ENCODE measurements around the gene GCSAM. TPM values are rescaled to one million over a fixed set of nuclear protein-coding genes. Genes with fewer than 3 reads are reported as not detected.

GCSAM gene
- total and polyA plus RNA-seq, 2 donors (not counting 3 experiments of a cell fraction or from before 2014, with no cell fraction given) = not detected

DNA sequence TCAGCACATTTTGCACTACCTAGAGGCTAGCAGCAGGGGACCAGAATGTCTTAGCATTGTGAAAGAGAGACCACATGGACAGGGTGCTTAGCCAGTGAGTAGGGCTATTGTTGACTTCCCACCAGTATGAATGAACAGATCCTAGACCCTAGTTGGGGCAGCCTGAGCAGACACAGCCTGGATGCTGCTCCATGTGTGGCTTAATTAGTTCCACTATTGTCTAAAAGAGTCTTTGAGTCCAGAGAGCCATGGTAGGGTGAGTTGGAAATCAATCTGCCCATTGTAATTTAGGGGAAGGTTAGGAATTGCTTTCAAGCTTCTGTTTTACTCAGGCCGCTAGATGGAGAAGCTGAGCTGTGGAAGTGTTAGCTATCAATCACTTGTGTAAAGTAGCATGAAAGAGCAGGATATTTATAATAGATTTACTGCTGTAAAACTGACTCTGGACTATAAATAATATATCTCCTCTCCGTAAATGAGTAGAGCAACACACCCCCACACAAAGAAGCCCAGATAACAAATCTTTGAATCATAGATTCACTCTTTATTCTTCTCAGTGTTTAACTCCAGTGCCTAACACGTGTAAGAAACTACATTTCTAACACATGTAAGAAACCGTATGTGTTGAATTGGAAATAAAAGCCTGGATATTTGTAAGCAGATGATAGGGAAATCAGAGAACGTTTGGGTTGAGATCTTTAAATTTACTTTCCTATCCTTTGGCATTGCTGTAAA, 4.1 kb upstream of the GCSAM start:
- ChIA-PET CTCF (interaction anchor here (0.6 to 3.2 kb wide), 23 partner anchors 9 to 1151 kb away, joined by 3 to 17 read pairs (median 4); no protein-coding TSS in a partner anchor), POLR2A (no interaction called here)
- no peaks in the 10 kb centered on the region for H3K9me3 ChIP-seq (replicated peaks; ENCODE audit: control insufficient read depth, insufficient read depth, low read length)
- DNase-seq (ENCODE audit: low read depth, low spot score) = peak; percentile 57
- no peak overlapping the region for H3K4me2 ChIP-seq (ENCODE audit: insufficient read depth, low read length)
- no peak overlapping the region for H3K9ac ChIP-seq (replicated peaks; ENCODE audit: extremely low read depth, insufficient read depth, low read length)
- peak; percentile 80 for FAIRE-seq
- BruUV-seq (replicated peaks) = no TSS peak
- H3K4me1 ChIP-seq (ENCODE audit: control insufficient read depth, extremely low read depth, insufficient read depth, low read length) = no peaks in the 10 kb centered on the region
- no peak overlapping the region for H3K27ac ChIP-seq (ENCODE audit: insufficient read depth, low read depth, low read length)
- no peak overlapping the region for H2AFZ ChIP-seq (ENCODE audit: low read depth, low read length)
- no peaks in the 10 kb centered on the region for H3K9me1 ChIP-seq (replicated peaks; ENCODE audit: control insufficient read depth, extremely low read depth, insufficient read depth, low read length)
- H4K20me1 ChIP-seq (replicated peaks; ENCODE audit: control insufficient read depth, extremely low read depth, insufficient read depth, low read length) = no peaks in the 10 kb centered on the region
- peaks cover 3 to 5% of the 10 kb centered on the region in 2 experiments for H3K27me3 ChIP-seq (ENCODE audit: control insufficient read depth in 2 of 2, insufficient read depth in 2 of 2, low read length in 2 of 2)
- no peaks in the 10 kb centered on the region for H3K36me3 ChIP-seq (ENCODE audit: control insufficient read depth in 2 of 2, extremely low read depth in 1 of 2, insufficient read depth in 2 of 2, low read length in 2 of 2)
- TF ChIP-seq FOS (IDR thresholded peaks at IDR 0.05; ENCODE audit: borderline replicate concordance, insufficient read depth, low read length) = no peak
- no peak for TF ChIP-seq EZH2 (IDR thresholded peaks at IDR 0.05; ENCODE audit: borderline replicate concordance, low read depth, low read length, severe bottlenecking)
- TF ChIP-seq JUN (IDR thresholded peaks at IDR 0.05; ENCODE audit: borderline replicate concordance, insufficient read depth, insufficient read length, low read depth) = no peak
- no peak for TF ChIP-seq MYC (IDR thresholded peaks at IDR 0.05; ENCODE audit: low read depth, low read length)
- TF ChIP-seq POLR2A (IDR thresholded peaks at IDR 0.05; ENCODE audit: low read depth, low read length) = no peak
- TF ChIP-seq, protein P1, sequence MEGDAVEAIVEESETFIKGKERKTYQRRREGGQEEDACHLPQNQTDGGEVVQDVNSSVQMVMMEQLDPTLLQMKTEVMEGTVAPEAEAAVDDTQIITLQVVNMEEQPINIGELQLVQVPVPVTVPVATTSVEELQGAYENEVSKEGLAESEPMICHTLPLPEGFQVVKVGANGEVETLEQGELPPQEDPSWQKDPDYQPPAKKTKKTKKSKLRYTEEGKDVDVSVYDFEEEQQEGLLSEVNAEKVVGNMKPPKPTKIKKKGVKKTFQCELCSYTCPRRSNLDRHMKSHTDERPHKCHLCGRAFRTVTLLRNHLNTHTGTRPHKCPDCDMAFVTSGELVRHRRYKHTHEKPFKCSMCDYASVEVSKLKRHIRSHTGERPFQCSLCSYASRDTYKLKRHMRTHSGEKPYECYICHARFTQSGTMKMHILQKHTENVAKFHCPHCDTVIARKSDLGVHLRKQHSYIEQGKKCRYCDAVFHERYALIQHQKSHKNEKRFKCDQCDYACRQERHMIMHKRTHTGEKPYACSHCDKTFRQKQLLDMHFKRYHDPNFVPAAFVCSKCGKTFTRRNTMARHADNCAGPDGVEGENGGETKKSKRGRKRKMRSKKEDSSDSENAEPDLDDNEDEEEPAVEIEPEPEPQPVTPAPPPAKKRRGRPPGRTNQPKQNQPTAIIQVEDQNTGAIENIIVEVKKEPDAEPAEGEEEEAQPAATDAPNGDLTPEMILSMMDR (IDR thresholded peaks at IDR 0.05; ENCODE audit: extremely low read depth in 1 of 2, insufficient read depth in 1 of 2, low read depth in 1 of 2, low read length in 2 of 2) = peak; percentile 45 to 54
- dilution Hi-C loops (cut with MboI; ENCODE audit: extremely low pct_ligation_motif_present, low sequenced_read_pairs) = no loop called here
- H3K4me3 ChIP-seq (replicated peaks in 1 of 3; ENCODE audit: insufficient read depth in 1 of 3, low read depth in 1 of 3, low read length in 3 of 3) = no peak overlapping the region
- H3K79me2 ChIP-seq (ENCODE audit: control insufficient read depth, insufficient read depth, low read length) = no peaks in the 10 kb centered on the region
- intact Hi-C loops (cut with micrococcal nuclease) = loop anchor here (1.0 to 2.0 kb wide), 2 partner anchors 382 to 394 kb away; no protein-coding TSS in a partner anchor

Data from endothelial cell of umbilical vein (primary cell).